ENCODE results near the gene MYH7.

MYH7 gene

DNA sequence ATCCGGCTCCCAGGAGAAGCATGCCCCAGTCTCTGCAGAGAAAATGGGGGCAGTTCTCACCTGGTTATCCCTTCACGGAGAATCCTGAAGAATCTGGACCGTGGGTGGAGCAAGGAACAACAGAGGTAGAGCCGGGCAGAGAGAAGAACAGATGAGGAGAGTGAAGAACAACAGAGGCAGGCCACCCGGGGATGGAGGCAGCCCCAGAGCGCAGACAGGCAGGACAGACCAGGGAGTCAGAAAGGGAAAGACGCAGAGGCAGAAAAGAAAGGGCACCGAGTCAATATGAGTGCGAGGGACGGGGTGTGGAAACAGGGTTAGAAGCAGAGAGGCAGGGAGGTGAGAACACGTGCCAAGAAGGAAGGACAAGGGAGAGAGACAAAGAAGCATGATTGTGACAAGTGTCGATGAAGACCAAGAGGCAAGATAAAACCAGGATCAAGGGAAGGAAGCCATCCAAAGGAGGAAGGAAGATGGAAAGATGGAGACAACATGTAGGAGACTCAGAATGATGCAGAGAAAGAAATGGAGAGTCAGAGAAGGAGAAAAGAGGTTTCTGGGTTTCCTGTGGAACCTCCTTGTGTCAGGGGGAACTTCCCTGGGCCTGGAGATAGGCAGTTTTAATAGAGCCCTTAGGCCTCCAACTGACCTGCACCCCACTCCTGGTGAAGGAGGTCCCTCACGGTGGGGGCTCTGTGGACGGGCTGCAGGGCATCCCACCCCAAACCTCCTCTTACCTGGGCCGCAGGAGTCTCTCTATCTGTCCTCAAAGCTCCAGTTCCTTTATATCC lies 27.7 kb downstream of the MYH7 start, which contains the start of gene MYH6 (continued):
- TF ChIP-seq CREB5 (CRISPR knock-in tag; IDR thresholded peaks at IDR 0.05; ENCODE audit: low read depth) (no peak), ZNF8 (CRISPR knock-in tag; IDR thresholded peaks at IDR 0.05) (no peak), ZNF70 (CRISPR knock-in tag; IDR thresholded peaks at IDR 0.05) (no peak), ZC3H10 (CRISPR knock-in tag; IDR thresholded peaks at IDR 0.05) (no peak), CSRNP3 (CRISPR knock-in tag; IDR thresholded peaks at IDR 0.05) (no peak)
- TF ChIP-seq, protein P1, sequence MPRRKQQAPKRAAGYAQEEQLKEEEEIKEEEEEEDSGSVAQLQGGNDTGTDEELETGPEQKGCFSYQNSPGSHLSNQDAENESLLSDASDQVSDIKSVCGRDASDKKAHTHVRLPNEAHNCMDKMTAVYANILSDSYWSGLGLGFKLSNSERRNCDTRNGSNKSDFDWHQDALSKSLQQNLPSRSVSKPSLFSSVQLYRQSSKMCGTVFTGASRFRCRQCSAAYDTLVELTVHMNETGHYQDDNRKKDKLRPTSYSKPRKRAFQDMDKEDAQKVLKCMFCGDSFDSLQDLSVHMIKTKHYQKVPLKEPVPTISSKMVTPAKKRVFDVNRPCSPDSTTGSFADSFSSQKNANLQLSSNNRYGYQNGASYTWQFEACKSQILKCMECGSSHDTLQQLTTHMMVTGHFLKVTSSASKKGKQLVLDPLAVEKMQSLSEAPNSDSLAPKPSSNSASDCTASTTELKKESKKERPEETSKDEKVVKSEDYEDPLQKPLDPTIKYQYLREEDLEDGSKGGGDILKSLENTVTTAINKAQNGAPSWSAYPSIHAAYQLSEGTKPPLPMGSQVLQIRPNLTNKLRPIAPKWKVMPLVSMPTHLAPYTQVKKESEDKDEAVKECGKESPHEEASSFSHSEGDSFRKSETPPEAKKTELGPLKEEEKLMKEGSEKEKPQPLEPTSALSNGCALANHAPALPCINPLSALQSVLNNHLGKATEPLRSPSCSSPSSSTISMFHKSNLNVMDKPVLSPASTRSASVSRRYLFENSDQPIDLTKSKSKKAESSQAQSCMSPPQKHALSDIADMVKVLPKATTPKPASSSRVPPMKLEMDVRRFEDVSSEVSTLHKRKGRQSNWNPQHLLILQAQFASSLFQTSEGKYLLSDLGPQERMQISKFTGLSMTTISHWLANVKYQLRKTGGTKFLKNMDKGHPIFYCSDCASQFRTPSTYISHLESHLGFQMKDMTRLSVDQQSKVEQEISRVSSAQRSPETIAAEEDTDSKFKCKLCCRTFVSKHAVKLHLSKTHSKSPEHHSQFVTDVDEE (CRISPR knock-in tag; IDR thresholded peaks at IDR 0.05) = no peak

DNA sequence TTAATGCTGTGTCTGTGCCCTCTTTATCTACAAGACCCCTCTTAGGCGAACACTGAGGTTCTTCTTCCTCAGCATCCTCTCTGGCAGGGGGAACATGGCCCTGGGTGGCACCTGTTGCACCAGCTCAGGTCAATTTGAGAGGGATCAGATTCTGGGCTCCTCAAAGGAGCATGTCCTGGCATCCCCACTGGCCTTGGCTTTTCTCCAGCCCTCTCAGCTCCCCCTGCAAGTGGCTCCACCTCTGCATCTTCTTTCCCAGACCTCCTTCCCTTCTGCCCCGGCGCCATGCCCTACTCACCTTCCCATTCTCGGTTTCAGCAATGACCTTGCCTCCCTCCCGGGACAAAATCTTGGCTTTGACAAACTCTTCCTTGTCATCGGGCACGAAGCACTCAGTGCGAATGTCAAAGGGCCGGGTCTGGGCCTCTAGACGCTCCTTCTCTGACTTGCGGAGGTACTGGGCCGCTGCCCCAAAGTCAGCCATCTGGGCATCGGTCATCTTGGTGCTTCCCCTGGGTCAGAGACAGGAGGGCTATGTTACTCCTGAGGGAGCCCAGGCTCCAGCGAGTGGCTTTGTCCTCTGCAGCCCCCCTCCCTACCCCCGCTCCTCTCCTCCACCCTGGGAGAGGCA lies 28.6 kb downstream of the MYH7 start:
- TF ChIP-seq SNAI2 (CRISPR knock-in tag; IDR thresholded peaks at IDR 0.05) = no peak
- TF ChIP-seq PATZ1 (CRISPR knock-in tag; IDR thresholded peaks at IDR 0.05; ENCODE audit: borderline replicate concordance) = no peak
- no peak for TF ChIP-seq ZC3H10 (CRISPR knock-in tag; IDR thresholded peaks at IDR 0.05)
- TF ChIP-seq TOX (CRISPR knock-in tag; IDR thresholded peaks at IDR 0.05; ENCODE audit: borderline replicate concordance) = no peak
- no peak for TF ChIP-seq POU6F1 (CRISPR knock-in tag; IDR thresholded peaks at IDR 0.05; ENCODE audit: borderline replicate concordance, low read depth)
- TF ChIP-seq PPARA (CRISPR knock-in tag; IDR thresholded peaks at IDR 0.05; ENCODE audit: borderline replicate concordance) = no peak
- ATAC-seq = no peak

DNA sequence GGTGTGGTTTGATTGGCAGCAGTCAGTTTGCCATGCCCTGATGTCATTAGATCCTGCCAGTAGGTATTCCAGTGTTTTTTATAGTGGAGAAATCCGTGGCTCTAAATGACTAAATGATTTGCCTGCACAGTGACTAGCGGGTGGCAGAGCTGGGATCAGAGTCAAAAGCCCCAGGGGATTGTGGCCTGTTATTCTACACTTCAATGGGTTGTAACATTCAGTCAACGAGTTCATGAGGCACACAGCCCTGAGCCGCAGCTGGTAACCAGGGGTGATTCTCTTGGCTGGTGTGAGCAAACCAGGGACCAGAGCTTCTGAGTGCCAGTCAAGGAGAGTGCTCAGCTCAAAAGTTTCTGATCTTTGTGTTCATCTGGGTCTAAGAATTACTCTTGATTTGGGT lies 29.2 kb downstream of the MYH7 start:
- ATAC-seq = no peak
- TF ChIP-seq ZNF8 (CRISPR knock-in tag; IDR thresholded peaks at IDR 0.05) (no peak), PATZ1 (CRISPR knock-in tag; IDR thresholded peaks at IDR 0.05; ENCODE audit: borderline replicate concordance) (no peak), CSDC2 (CRISPR knock-in tag; IDR thresholded peaks at IDR 0.05) (no peak), PPARA (CRISPR knock-in tag; IDR thresholded peaks at IDR 0.05; ENCODE audit: borderline replicate concordance) (no peak), ARNTL (CRISPR knock-in tag; IDR thresholded peaks at IDR 0.05; ENCODE audit: borderline replicate concordance, low read depth) (no peak), TOX (CRISPR knock-in tag; IDR thresholded peaks at IDR 0.05; ENCODE audit: borderline replicate concordance) (no peak), TCF4 (CRISPR knock-in tag; IDR thresholded peaks at IDR 0.05; ENCODE audit: borderline replicate concordance) (no peak), RARB (CRISPR knock-in tag; IDR thresholded peaks at IDR 0.05) (no peak), OSR1 (CRISPR knock-in tag; IDR thresholded peaks at IDR 0.05) (no peak), SNAI2 (CRISPR knock-in tag; IDR thresholded peaks at IDR 0.05) (no peak), BACH2 (CRISPR knock-in tag; IDR thresholded peaks at IDR 0.05; ENCODE audit: borderline replicate concordance) (no peak), POU6F1 (CRISPR knock-in tag; IDR thresholded peaks at IDR 0.05; ENCODE audit: borderline replicate concordance, low read depth) (no peak), ESRRG (CRISPR knock-in tag; IDR thresholded peaks at IDR 0.05) (no peak), GLIS3 (CRISPR knock-in tag; IDR thresholded peaks at IDR 0.05) (no peak)
- TF ChIP-seq, protein P1 (CRISPR knock-in tag; IDR thresholded peaks at IDR 0.05) = no peak
